HepG2 (cell line): ENCODE results near the gene IL1RAPL2. TPM values are rescaled to one million over a fixed set of nuclear protein-coding genes. Genes with fewer than 3 reads are reported as not detected.

Experiments
- ATAC-seq: fragments of 200-7000 bp; cut with Tn5 transposase; 3 replicates; pipeline ENCODE4 v1.9.1; 2020; ENCODE audit warnings: mild to moderate bottlenecking, moderate library complexity
- BruUV-seq: library from RNA; stranded (reverse); fragments of 400-500 nt; replicated peaks from 2 replicates; lab custom pipeline; 2021; lab: Mats Ljungman, UMichigan
- CTCF ChIA-PET: fragments of 300-600 bp; formaldehyde crosslinking; extraction: SDS; loops from one replicate; lab custom pipeline; 2021; ENCODE audit warnings: low total read pairs, inconsistent platforms, low intra/inter-chr PET ratio; lab: Yijun Ruan, JAX
- POLR2A ChIA-PET: fragments of 350-600 bp; sonication (Branson Sonifier 250); formaldehyde crosslinking; loops from one replicate; lab custom pipeline; 2020; ENCODE audit warnings: antibody characterized with exemption, inconsistent platforms; lab: Yijun Ruan, JAX
- DNase-seq: peaks from one replicate; pipeline ENCODE4 v3.0.0-alpha.2; 2015; ENCODE audit warnings: low spot score
- FAIRE-seq: peaks from 3 replicates; lab custom pipeline; 2011; peaks lifted over from hg19 to GRCh38; lab: Jason Lieb, UNC
- H2AFZ ChIP-seq: one replicate; pipeline ENCODE4 v1.6.1; 2011; ENCODE audit warnings: low read length, inconsistent platforms
- H3K27ac ChIP-seq: fragments of 300-600 bp; 3 replicates; pipeline ENCODE4 v1.8.0; 2011; ENCODE audit warnings: mixed run types, mild to moderate bottlenecking, mixed read lengths, low read length, inconsistent platforms; ENCODE audit not compliant: insufficient read depth; ENCODE audit errors: extremely low read length
- H3K27me3 ChIP-seq, 2 experiments: fragments of 200-600 bp in 1 of 2; 2 replicates in 1 of 2; 3 replicates in 1 of 2; pipeline versions ENCODE4 v1.6.0 to v1.8.0; 2011; ENCODE audit warnings: low read length in 2 of 2, mild to moderate bottlenecking in 2 of 2, moderate library complexity in 2 of 2, inconsistent platforms in 1 of 2; ENCODE audit not compliant: insufficient read depth in 2 of 2, control insufficient read depth in 1 of 2
- H3K36me3 ChIP-seq, 2 experiments: fragments of 200-600 bp in 1 of 2; replicated peaks in 1 of 2; 2 replicates in 1 of 2; 3 replicates in 1 of 2; pipeline versions ENCODE4 v1.5.1 to v1.8.0; 2011; ENCODE audit warnings: low read length in 2 of 2, inconsistent platforms in 1 of 2; ENCODE audit not compliant: insufficient read depth in 2 of 2, control insufficient read depth in 1 of 2
- H3K4me1 ChIP-seq: 2 replicates; pipeline ENCODE4 v1.5.1; 2012; ENCODE audit warnings: low read length, inconsistent platforms; ENCODE audit not compliant: insufficient read depth
- H3K4me2 ChIP-seq: 2 replicates; pipeline ENCODE4 v1.6.0; 2011; ENCODE audit warnings: low read depth, low read length, inconsistent platforms
- H3K4me3 ChIP-seq, 3 experiments: fragments of 200-600 bp in 1 of 3; sonication (generic), shearing (Covaris generic) in 1 of 3; replicated peaks in 1 of 3; 2 replicates each; pipeline ENCODE4 v1.5.1; 2011 to 2016; ENCODE audit warnings: low read length in 3 of 3, inconsistent platforms in 2 of 3, low read depth in 2 of 3, mild to moderate bottlenecking in 2 of 3, control low read depth in 1 of 3, mixed read lengths in 1 of 3; ENCODE audit not compliant: insufficient read depth in 1 of 3
- H3K79me2 ChIP-seq: one replicate; pipeline ENCODE4 v1.6.1; 2011; ENCODE audit warnings: low read length, inconsistent platforms; ENCODE audit not compliant: insufficient read depth
- H3K9ac ChIP-seq: 2 replicates; pipeline ENCODE4 v1.6.0; 2011; ENCODE audit warnings: mild to moderate bottlenecking, low read depth, low read length, inconsistent platforms; ENCODE audit not compliant: insufficient read depth
- H3K9me3 ChIP-seq: 2 replicates; pipeline ENCODE4 v1.5.1; 2012; ENCODE audit warnings: mild to moderate bottlenecking, low read length
- H4K20me1 ChIP-seq: 2 replicates; pipeline ENCODE4 v1.6.0; 2011; ENCODE audit warnings: inconsistent platforms, mild to moderate bottlenecking, low read length, moderate library complexity; ENCODE audit not compliant: insufficient read depth
- MXD4 ChIP-seq: IDR thresholded peaks from 2 replicates; pipeline ENCODE4 v1.6.1; 2016; ENCODE audit warnings: mild to moderate bottlenecking, missing biosample characterization, missing genetic modification reagents
- RXRB ChIP-seq: IDR thresholded peaks from 2 replicates; pipeline ENCODE4 v1.6.1; 2016; ENCODE audit warnings: borderline replicate concordance, missing genetic modification reagents, missing compliant biosample characterization
- TRIM22 ChIP-seq: fragments of 450-650 bp; IDR thresholded peaks from 2 replicates; pipeline ENCODE4 v1.6.1; 2017
- ZBTB7A ChIP-seq: sonication (generic); formaldehyde crosslinking; IDR thresholded peaks from 2 replicates; pipeline ENCODE4 v1.8.0; 2022; ENCODE audit warnings: mild to moderate bottlenecking, missing genetic modification reagents
- WGBS: methylation state at CpG from one replicate; pipeline ENCODE4 v1.1.6; 2017; ENCODE audit warnings: low lambda C conversion rate; 5-methylcytosine and 5-hydroxymethylcytosine counted together
- in situ Hi-C: cut with HindIII; loops from 2 replicates; pipeline ENCODE4 v1.10.0; 2017; ENCODE audit warnings: low pct_unique_long_range_greater_than_20kb; ENCODE audit not compliant: extremely low pct_ligation_motif_present
- intact Hi-C: fragments of 100-400 bp; cut with micrococcal nuclease; formaldehyde crosslinking; loops from one replicate; pipeline ENCODE4 v1.10.0; 2022; ENCODE audit not compliant: unreplicated experiment
- polyA plus RNA-seq, 8 experiments: library from polyadenylated mRNA; depleted of rRNA in 3 of 8; stranded (reverse) in 7 of 8; unstranded in 1 of 8; fragments of >200 nt; fragmentation: Illumina TruSeq in 4 of 8; extraction: Trizol in 4 of 8; gene quantifications; 2 replicates each; pipeline versions ENCODE4 v1.2.1 to v1.2.3, GENCODE V29; 2011 to 2016; ENCODE audit warnings: low read depth in 4 of 8, missing spikeins in 1 of 8, mixed read lengths in 1 of 8; ENCODE audit not compliant: insufficient read depth in 1 of 8
- total RNA-seq, 5 experiments: library from RNA; depleted of rRNA; stranded (reverse); fragments of >200 nt; fragmentation: Illumina TruSeq; extraction: Trizol; gene quantifications; 2 replicates each; pipeline ENCODE4 v1.2.3, GENCODE V29; 2016; ENCODE audit warnings: low read depth in 1 of 5
- TF ChIP-seq, protein P1 (sequence below): sonication (generic); formaldehyde crosslinking; IDR thresholded peaks from 2 replicates; pipeline ENCODE4 v1.5.1; 2020; ENCODE audit warnings: mild to moderate bottlenecking, missing genetic modification reagents
- TF ChIP-seq, protein P2 (sequence below): sonication (generic); formaldehyde crosslinking; IDR thresholded peaks from 2 replicates; pipeline ENCODE4 v1.4.0; 2020; ENCODE audit warnings: low read depth, missing genetic modification reagents

The IL1RAPL2 gene
- total and polyA plus RNA-seq, 2 of the 13 experiments (the other 11 are each of a cell fraction or from before 2014, with no cell fraction given), result not detected

DNA sequence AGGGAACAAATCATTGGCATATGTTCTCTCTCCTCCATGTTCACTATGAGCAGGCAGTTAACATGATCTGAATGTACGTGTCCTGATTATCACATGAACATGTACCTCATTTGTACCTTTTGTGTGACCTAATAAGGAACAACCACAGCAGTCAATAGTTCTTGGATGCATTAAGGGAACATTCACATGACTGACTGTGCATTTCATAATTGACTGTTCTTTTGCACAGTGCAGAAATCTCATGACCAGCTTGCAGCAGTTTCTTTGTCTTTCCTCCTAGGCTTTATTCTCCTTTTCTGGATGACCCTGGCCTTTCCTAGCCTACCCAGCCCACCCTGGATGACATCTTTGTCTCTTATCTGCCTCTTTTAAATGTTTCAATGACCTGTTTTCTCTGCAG, 711.1 kb downstream of the IL1RAPL2 start (continued):
- TF ChIP-seq, protein P1, sequence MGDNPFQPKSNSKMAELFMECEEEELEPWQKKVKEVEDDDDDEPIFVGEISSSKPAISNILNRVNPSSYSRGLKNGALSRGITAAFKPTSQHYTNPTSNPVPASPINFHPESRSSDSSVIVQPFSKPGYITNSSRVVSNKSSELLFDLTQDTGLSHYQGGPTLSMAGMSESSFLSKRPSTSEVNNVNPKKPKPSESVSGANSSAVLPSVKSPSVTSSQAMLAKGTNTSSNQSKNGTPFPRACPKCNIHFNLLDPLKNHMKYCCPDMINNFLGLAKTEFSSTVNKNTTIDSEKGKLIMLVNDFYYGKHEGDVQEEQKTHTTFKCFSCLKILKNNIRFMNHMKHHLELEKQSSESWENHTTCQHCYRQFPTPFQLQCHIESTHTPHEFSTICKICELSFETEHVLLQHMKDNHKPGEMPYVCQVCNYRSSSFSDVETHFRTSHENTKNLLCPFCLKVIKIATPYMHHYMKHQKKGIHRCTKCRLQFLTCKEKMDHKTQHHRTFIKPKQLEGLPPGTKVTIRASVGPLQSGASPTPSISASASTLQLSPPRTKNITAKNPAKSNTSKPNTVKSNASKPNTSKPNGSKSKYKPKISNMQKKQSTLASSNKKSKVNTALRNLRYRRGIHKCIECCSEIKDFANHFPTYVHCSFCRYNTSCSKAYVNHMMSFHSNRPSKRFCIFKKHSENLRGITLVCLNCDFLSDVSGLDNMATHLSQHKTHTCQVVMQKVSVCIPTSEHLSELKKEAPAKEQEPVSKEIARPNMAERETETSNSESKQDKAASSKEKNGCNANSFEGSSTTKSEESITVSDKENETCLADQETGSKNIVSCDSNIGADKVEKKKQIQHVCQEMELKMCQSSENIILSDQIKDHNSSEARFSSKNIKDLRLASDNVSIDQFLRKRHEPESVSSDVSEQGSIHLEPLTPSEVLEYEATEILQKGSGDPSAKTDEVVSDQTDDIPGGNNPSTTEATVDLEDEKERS, result no peak
- no peak for TF ChIP-seq MXD4
- TF ChIP-seq, all 625 proteins: peak for 0

- FAIRE-seq (no peak), DNase-seq (no peak)
- H3K4me3 ChIP-seq, result no peak overlapping the region
- H3K36me3 ChIP-seq, result no peaks in the 10 kb centered on the region
- no TSS peak for BruUV-seq
- TF ChIP-seq, protein P2, sequence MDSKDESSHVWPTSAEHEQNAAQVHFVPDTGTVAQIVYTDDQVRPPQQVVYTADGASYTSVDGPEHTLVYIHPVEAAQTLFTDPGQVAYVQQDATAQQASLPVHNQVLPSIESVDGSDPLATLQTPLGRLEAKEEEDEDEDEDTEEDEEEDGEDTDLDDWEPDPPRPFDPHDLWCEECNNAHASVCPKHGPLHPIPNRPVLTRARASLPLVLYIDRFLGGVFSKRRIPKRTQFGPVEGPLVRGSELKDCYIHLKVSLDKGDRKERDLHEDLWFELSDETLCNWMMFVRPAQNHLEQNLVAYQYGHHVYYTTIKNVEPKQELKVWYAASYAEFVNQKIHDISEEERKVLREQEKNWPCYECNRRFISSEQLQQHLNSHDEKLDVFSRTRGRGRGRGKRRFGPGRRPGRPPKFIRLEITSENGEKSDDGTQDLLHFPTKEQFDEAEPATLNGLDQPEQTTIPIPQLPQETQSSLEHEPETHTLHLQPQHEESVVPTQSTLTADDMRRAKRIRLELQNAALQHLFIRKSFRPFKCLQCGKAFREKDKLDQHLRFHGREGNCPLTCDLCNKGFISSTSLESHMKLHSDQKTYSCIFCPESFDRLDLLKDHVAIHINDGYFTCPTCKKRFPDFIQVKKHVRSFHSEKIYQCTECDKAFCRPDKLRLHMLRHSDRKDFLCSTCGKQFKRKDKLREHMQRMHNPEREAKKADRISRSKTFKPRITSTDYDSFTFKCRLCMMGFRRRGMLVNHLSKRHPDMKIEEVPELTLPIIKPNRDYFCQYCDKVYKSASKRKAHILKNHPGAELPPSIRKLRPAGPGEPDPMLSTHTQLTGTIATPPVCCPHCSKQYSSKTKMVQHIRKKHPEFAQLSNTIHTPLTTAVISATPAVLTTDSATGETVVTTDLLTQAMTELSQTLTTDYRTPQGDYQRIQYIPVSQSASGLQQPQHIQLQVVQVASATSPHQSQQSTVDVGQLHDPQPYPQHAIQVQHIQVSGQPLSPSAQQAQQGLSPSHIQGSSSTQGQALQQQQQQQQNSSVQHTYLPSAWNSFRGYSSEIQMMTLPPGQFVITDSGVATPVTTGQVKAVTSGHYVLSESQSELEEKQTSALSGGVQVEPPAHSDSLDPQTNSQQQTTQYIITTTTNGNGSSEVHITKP, result no peak
- TF ChIP-seq RXRB (CRISPR knock-in tag) (no peak), TRIM22 (no peak), ZBTB7A (CRISPR knock-in tag) (no peak)
- TF ChIP-seq, all 625 proteins: peak for 0
- H3K9me3 ChIP-seq, result no peaks in the 10 kb centered on the region
- 22% methylated on average over 1 of the region's 1 CpG for WGBS
- H3K79me2 ChIP-seq, result no peaks in the 10 kb centered on the region
- no peaks in the 10 kb centered on the region for H3K27me3 ChIP-seq
- H2AFZ ChIP-seq, result no peak overlapping the region
- H3K4me2 ChIP-seq, result no peak overlapping the region
- intact Hi-C loops, result no loop called here
- no peaks in the 10 kb centered on the region for H3K4me1 ChIP-seq
- in situ Hi-C loops, result no loop called here
- H3K9ac ChIP-seq, result no peak overlapping the region
- ChIA-PET CTCF (no interaction called here), POLR2A (no interaction called here)
- H4K20me1 ChIP-seq, result no peaks in the 10 kb centered on the region
- ATAC-seq, result no peak
- no peak overlapping the region for H3K27ac ChIP-seq
Observed at GRCh38 chrX:105282077-105282476, 716.1 kb downstream of the IL1RAPL2 start.
